Stimulated activated naive CD8-positive, alpha-beta T cell treated with anti-CD3 and anti-CD28 coated beads, Interleukin-15, Interleukin-2, amounts not matched to agents 100 U/mL and 50 U/mL, for 24 hours (primary cell): ENCODE results near the gene HMGXB3.
"Not testable (repeated sequence)": the region's sequence is repeated elsewhere in the genome, so short reads cannot be mapped to it uniquely, and the experiment has no call there.

Source experiments
- ATAC-seq: fragments of 150-1000 bp; cut with Tn5 transposase; one replicate; pipeline ENCODE4 v1.10.0; 2021
- DNase-seq: peaks from one replicate; pipeline ENCODE4 v3.0.0; 2021

The HMGXB3 gene

DNA sequence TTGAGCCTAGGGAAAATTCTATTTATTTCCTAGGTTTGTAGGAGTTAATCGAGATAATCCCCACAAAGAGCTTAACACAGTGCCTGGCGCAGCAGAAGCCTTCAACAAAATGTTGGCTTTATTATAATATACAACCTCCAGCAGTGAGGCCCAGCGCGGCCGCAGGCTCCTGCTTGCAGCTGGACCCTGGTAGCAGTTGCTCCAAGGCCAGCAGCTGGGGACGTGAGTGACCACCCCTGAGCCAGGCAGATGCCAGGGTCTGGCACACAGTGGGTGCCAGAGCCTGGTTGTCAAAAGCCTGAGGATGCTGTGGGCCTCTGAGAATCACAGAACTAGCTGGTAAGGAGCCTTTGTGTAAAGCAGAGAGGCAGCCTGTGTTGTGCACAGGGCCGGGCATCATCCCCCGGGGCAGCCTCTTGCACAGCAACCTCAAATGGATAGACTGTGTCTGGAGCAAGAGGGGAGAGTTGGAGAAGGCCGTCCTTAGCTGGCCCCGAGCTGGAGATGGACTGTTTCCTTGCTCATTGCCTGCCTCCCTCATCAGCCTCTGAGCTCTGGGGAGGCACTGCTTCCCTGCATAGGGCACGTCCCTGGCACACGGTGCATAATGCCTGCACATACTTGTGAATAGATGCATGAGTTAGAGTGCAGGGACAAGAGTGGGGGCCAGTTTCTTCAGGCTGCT, 68.6 kb downstream of the HMGXB3 start:
- DNase-seq (no peak), ATAC-seq (no peak)

DNA sequence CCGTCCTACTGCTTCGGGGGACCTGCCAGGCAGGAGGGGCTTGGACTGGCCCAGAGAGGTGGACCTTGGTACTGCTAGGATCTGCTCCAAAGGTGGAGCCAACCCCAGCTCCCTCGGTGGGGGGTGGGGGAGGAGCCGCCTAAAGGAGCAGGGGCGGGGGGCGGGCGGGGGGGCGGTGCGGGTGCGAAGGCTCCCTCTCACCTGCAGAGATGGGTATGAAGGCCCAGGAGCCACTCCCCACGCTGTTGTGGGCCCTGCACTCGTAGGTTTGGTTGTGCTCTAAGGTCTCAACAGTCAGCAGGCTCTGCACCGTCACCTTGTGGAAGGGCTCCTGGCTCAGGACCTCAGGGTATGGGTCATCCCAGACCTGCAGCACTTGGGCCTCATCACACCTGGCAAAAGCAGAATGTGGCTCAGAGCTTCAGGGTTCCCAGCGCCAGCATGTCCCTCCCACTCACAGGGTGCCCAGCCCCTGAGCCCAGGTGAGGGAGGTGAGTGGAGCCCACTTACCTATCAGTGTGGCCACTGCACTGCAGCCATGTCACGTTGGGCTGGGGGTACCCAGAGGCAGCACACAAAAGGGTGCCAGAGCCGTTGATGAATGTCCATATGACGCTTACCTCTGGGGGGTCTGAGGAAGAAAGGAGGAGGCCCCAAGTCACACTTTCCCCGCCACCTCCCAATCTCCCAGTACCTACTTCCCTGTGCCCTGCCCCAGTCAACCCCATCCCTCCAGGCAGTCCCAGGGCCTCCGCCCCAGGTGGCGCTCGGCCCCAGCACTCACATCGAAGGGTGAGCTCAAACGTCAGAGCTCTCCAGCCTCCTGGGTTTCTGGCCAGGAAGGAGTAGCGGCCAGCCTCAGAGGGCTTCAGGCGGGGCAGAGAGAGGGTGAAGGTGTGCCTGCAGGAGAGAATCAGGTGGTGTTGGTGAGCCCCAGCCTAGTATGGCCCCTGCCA, 69.4 kb downstream of the HMGXB3 start:
- DNase-seq = no peak
- ATAC-seq = no peak

DNA sequence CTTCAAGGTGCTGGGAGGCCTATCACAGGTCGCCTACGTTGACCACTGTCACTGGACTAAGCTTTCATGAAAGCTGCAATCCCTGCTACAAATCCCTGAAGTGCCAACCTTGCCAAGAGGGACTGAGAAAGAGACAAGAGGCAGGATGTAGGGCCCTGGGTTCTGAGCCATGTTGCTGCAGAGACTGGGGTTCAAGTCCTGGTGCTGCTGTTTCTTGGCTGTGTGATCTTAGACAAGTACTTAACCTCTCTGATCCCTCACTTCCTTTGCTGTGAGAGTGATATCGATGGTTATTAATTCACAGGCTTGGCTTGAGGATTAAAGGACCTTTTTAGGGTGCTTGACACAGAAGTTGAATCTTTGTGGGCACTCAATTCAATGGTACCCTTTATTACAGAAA, 70.3 kb downstream of the HMGXB3 start:
- ATAC-seq = no peak
- DNase-seq = no peak

GRCh38 chr5:150073086-150073625, 72.6 kb downstream of the HMGXB3 start:
- DNase-seq (no peak), ATAC-seq (no peak)

GRCh38 chr5:150073677-150074076, 73.1 kb downstream of the HMGXB3 start:
- ATAC-seq = no peak
- DNase-seq = no peak

GRCh38 chr5:150075233-150075632, 74.7 kb downstream of the HMGXB3 start:
- DNase-seq (no peak), ATAC-seq (no peak)

- ATAC-seq (no peak), DNase-seq (no peak)
Observed at GRCh38 chr5:150075806-150076205, 75.3 kb downstream of the HMGXB3 start.

GRCh38 chr5:150077060-150077459, 76.5 kb downstream of the HMGXB3 start:
- DNase-seq (no peak), ATAC-seq (no peak)

GRCh38 chr5:150077996-150078801, 77.7 kb downstream of the HMGXB3 start:
- no peak for ATAC-seq
- no peak for DNase-seq

DNA sequence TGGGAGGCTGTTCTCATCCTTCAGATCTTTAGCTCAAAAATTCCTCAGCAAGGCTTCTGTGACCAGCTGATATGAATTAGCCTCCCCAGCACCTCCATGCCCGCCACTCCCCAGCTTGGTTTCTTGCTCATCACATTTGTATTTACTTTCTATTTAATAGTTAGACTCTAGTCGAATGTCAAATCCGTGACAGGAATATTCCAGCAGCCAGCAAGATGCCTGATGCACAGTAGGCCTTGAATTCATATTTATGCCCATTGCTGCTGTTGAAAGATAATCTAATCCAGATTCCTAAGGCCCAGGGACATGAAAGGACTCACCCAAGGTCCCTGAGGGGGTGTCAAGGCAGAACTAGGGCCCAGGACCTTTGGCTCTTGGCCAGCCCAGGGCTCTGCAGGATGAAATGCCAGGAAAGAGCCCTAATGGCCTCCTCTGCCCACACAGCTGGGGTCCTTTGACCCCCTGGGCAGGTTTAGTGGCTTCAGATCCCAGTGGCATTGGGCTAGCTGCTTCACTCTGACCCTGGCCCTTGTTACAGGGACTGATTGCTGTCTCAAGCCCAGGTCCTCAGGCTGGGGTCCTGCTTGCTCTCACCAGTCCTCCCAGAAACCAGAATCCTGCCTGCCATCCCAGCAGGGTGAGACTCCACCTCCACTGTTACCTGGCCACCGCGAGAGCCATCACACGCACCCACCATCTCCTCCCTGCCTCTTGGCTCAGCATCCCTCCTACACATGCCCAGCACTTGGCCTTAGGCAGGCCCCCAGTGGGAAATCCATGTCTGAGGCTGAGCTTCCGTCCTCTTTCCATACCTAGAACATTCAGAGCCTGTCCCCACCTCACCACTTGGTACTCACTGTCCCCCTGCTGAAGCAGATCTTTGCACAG, 78.5 kb downstream of the HMGXB3 start:
- no peak for DNase-seq
- ATAC-seq = no peak

DNA sequence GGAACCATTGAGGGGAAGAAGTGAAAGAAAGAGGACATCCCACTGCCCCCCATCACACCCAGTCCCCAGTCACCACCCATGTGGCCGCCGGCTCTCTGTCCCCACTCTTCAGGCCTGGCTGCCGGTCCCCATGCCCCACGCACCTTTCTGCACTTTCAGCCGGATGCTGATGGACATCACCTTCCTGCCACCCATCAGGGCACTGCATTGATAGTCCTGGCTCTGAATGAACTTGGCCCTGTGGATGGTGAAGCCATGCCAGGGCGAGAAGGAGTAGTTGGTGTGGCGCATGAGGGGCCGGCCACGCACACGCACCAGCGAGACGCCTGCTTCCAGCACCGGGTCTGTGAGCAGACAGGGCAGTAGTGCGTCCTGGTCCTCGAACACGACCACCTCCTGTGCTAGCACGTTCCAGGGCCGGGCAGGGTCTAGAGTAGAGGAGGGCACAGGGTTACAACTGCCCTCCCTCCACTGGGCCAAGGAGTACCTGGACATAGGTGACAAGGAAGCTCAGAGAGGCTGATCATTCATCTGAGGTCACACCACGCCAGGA, 79.4 kb downstream of the HMGXB3 start:
- no peak for DNase-seq
- no peak for ATAC-seq

- no peak for ATAC-seq
- DNase-seq = no peak
Observed at GRCh38 chr5:150080696-150081435, 80.3 kb downstream of the HMGXB3 start.

- peak; percentile 36 for ATAC-seq
- DNase-seq = peak; percentile 29
Observed at GRCh38 chr5:150081541-150082283, 81.2 kb downstream of the HMGXB3 start.

DNA sequence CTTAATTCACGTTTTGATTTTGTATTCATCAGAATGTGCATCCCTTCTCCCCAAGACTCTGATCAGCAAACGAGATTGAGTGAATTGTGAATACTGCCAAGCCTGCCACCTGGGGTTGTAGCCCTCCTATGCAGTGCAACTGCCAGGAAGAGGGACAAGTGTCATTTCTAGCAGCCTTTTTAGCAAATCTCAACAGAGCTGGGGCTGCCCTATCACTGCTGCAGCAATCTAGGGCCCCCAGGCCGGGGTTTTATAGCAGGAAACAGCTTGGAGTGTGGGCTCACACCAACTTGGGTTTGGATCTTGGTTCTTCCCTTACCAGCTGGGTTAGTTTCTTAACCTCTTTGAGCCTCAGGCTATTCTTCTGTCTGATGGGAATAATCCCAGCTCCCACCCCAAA, 81.8 kb downstream of the HMGXB3 start:
- ATAC-seq = no peak
- no peak for DNase-seq

GRCh38 chr5:150082889-150083288, 82.3 kb downstream of the HMGXB3 start:
- DNase-seq = no peak
- no peak for ATAC-seq

GRCh38 chr5:150084754-150085153, 84.2 kb downstream of the HMGXB3 start:
- ATAC-seq, DNase-seq: not testable (repeated sequence)

DNA sequence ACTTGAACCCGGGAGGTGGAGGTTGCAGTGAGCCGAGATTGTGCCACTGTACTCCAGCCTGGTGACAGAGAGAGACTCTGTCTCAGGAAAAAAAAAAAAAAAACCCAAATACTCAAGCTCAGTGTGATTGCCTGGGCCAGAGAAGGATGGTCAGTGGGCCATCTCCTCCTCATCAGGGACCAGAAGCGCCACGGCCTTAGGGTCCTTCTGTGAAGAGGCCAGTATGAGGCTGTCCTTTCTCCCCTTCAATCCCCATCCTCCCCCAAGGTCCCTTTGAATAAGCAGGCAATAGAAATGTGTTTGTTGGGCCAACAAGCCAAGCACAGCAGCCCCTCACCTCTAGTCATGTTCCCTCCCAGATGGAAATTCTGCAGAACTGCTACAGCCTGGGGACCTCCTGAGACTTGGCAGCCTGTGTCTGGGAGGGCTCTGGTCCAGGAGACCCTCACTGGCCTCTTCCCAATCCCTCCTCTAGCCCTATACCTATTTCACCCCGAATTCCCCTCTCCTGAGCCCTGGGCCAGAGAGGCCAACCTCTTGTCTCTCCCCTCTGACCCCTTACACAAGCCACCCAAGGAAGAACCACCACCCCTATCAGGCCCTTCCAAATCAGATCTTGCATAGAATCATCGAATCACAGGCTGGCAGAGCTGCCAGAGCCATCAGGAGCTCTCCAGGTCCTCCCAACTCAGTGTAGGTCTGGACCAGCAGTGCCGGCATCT, 84.8 kb downstream of the HMGXB3 start:
- ATAC-seq = no peak
- DNase-seq = no peak

- ATAC-seq (peak; percentile 20), DNase-seq (no peak)
Observed at GRCh38 chr5:150085950-150086715, 85.6 kb downstream of the HMGXB3 start, which contains the start of gene CSF1R. CSF1R (minus strand) TSS chr5:150086554; CDS start chr5:150086427, 127 bp downstream.
